ENCODE measurements around the gene MCUB.
A peak's percentile ranks its signal among the peaks of the same experiment; 100 is the strongest.

The MCUB gene

DNA sequence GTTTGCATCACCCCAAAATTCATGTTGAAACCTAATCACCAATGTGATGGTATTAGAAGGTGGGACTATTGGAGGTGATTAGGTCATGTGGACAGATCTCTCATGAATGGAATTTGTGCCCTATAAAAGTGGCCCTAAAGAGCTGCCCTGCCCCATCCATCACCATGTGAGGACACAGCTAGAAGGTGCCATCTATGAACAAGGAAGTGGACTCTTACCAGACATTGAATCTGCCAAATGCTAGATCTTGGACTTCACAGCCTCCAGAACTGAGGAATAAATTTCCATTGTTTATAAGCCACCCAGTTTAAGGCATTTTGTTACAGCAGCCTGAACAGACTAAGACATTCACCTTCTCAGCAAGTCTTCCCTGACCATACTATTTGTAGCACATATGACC, 162.3 kb downstream of the MCUB start:
- H3K4me3 ChIP-seq (ENCODE audit: low read depth, low read length), result no peak overlapping the region
- H3K9me3 ChIP-seq (ENCODE audit: severe bottlenecking), result no peaks in the 10 kb centered on the region
- H3K36me3 ChIP-seq, result peaks cover 35% of the 10 kb centered on the region
- DNase-seq, result no peak
- TF ChIP-seq, protein P1, sequence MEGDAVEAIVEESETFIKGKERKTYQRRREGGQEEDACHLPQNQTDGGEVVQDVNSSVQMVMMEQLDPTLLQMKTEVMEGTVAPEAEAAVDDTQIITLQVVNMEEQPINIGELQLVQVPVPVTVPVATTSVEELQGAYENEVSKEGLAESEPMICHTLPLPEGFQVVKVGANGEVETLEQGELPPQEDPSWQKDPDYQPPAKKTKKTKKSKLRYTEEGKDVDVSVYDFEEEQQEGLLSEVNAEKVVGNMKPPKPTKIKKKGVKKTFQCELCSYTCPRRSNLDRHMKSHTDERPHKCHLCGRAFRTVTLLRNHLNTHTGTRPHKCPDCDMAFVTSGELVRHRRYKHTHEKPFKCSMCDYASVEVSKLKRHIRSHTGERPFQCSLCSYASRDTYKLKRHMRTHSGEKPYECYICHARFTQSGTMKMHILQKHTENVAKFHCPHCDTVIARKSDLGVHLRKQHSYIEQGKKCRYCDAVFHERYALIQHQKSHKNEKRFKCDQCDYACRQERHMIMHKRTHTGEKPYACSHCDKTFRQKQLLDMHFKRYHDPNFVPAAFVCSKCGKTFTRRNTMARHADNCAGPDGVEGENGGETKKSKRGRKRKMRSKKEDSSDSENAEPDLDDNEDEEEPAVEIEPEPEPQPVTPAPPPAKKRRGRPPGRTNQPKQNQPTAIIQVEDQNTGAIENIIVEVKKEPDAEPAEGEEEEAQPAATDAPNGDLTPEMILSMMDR (IDR thresholded peaks at IDR 0.05; ENCODE audit: low read depth, low read length), result no peak
- H3K27ac ChIP-seq, result no peak overlapping the region
- H3K27me3 ChIP-seq (ENCODE audit: insufficient read depth, low read depth, severe bottlenecking), result no peaks in the 10 kb centered on the region

DNA sequence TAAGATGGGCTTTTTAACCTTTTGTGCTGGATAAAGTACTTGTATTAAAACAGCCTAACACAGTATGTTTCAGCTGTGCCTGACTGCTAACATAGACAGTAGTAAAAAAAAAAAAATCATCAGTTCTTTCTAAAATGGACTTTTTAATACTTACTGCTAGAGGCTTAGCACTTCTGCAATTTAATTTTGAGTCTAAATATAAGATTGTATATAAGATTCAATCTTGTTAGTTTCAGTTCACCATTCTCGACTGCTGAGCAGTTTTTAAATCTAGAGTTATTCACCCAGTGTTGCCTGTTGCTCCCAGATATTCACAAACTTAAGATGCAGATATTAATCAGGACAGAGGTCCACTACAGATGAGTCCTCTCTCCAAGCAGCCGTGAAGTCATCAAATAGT, 163.1 kb downstream of the MCUB start:
- H3K9me3 ChIP-seq (ENCODE audit: severe bottlenecking), result no peaks in the 10 kb centered on the region
- TF ChIP-seq, protein P1 (IDR thresholded peaks at IDR 0.05; ENCODE audit: low read depth, low read length), result no peak
- no peak for DNase-seq
- H3K4me3 ChIP-seq (ENCODE audit: low read depth, low read length), result no peak overlapping the region
- H3K27me3 ChIP-seq (ENCODE audit: insufficient read depth, low read depth, severe bottlenecking), result no peaks in the 10 kb centered on the region
- H3K27ac ChIP-seq, result no peak overlapping the region
- H3K36me3 ChIP-seq, result peaks cover 31% of the 10 kb centered on the region

DNA sequence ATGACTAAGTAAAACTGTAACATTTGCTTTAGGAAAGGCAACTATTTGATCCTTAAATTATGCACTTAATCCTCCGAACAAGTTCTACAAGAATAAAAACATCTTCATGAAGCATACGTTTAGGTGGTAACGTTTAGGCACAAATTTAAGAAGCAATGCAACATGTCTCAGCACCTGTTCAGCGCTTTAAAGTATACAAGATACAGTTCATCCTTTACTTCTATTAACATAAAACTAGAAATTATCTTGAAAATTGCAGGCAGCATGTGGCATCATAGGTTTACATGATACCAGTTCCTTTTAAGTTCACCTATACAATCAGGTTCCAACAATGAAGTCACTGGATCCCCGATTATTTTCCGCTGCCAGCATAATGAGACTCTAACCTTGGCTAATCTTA, 168.3 kb downstream of the MCUB start:
- H3K36me3 ChIP-seq, result peaks cover 32% of the 10 kb centered on the region
- TF ChIP-seq, protein P1 (IDR thresholded peaks at IDR 0.05; ENCODE audit: low read depth, low read length), result no peak
- no peak overlapping the region for H3K27ac ChIP-seq
- H3K27me3 ChIP-seq (ENCODE audit: insufficient read depth, low read depth, severe bottlenecking), result no peaks in the 10 kb centered on the region
- no peaks in the 10 kb centered on the region for H3K9me3 ChIP-seq (ENCODE audit: severe bottlenecking)
- DNase-seq, result no peak
- peak overlapping the region; percentile 51 for H3K4me3 ChIP-seq (ENCODE audit: low read depth, low read length)

DNA sequence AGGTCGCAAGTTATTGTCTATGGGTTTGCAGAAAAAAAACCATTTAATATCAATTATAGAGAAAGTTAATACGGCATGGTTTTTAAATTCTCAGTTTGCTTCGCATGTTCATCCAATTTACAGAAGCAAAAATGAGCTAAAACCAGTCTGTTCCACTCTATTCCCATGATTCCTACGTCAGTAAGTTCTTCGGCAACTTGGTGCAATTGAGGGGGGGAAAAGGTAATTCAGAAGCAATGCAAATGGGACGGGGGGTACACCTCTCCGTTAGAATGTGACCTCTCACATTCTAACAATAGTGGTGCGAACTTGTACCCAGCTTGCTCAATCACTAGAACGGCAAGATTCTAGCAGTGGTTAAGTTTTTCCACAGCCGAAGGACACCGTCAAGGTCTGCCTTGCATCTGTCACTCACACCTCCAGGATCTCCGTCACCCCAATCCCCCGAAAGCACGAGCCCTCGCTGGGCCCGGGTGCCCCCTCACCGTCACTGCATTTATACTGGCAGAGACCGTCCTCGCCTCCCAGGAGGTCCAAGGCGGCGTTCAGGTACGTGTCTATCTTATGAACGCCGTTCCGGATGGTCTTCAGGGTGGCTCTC, 169.2 kb downstream of the MCUB start:
- Histone ChIP-seq H3K9me3 (ENCODE audit: severe bottlenecking) (no peaks in the 10 kb centered on the region), H3K4me3 (ENCODE audit: low read depth, low read length) (peak overlapping the region; percentile 51), H3K27ac (peak overlapping the region; percentile 88), H3K36me3 (peaks cover 29% of the 10 kb centered on the region), H3K27me3 (ENCODE audit: insufficient read depth, low read depth, severe bottlenecking) (no peaks in the 10 kb centered on the region)
- TF ChIP-seq, protein P1 (IDR thresholded peaks at IDR 0.05; ENCODE audit: low read depth, low read length), result no peak
- DNase-seq, result no peak

DNA sequence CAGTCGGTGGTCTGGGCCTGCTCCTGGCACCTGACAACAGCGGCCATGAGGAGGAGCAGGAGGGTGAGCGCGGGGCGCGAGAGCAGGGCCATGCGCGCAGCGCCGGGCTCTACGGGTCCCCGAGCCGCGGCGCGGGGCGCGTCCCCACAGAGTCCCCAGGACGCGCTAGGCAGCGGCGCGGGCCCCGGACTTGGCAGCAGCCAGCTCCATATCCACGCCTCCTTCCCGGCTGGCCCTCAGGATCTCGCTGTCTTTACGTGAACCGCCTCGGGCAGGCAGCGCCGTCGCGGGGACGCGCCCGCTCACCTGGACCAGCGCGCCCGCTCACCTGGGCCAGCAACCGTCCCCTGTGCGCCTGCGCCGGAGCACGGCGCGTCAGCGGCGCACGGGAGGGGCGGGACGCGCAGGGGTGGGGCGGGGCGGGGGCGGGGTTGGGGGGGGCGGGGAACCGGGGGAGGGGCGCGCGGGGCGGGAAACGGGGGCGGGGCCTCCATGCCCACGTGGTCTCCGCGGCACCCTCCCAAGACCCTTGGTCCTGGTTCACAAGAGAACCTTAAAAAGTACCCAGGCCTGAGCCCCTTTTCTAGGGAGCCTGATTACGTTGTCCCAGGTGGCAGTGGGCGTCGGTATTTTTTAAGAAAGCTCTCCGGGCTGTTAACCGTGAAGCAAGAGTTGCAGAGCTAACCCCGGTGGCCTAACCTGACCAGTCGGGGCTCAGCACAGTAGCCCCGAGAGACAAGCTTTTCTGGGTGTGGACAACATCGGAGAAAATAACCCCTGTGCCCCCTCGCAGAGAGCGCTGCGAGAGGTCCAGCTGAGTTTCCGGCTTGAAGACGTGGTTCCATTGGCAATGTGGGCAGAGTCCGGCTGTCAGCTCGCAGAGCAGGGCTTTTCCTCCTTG, 169.9 kb downstream of the MCUB start, which contains the start of gene PLA2G12A:
Gene PLA2G12A, minus strand, starts transcription at position 353 of the 901 bp plus-strand sequence. Its CDS starts 261 bp downstream, at position 92.
- DNase-seq, result peak; percentile 90
- Histone ChIP-seq H3K36me3 (peaks cover 22% of the 10 kb centered on the region), H3K27me3 (ENCODE audit: insufficient read depth, low read depth, severe bottlenecking) (no peaks in the 10 kb centered on the region), H3K9me3 (ENCODE audit: severe bottlenecking) (no peaks in the 10 kb centered on the region), H3K27ac (peak within 1 kb of the TSS; percentile 88), H3K4me3 (ENCODE audit: low read depth, low read length) (peak within 1 kb of the TSS; percentile 73)
- TF ChIP-seq, protein P1 (IDR thresholded peaks at IDR 0.05; ENCODE audit: low read depth, low read length), result no peak
